Fibroblast of skin of abdomen (primary cell): Measurements from ENCODE around the gene HBEGF.

Source experiments
- DNase-seq: peaks from one replicate; pipeline ENCODE4 v3.0.0-alpha.2; 2013

Gene HBEGF

DNA sequence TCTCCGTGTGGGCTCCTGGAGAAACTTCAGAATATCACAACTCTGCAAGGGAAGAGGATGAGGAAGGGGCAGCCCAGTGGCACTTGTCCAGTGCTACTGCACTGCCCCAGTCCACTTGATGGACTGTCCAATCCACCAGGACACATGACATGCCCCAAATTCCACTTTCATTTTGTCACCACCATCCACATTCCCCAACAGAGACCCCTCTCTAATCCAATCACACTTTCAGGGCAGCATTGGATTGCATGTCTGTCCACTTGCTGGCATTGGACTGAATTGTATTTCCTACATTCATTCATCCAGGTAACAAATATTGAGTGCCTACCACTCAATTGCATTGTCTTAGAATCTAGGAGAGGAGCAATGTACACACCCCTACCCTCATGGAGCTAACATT lies 14.8 kb downstream of the HBEGF start:
- DNase-seq, result no peak

GRCh38 chr5:140329739-140330481 lies 16.5 kb downstream of the HBEGF start:
- DNase-seq, result no peak

DNA sequence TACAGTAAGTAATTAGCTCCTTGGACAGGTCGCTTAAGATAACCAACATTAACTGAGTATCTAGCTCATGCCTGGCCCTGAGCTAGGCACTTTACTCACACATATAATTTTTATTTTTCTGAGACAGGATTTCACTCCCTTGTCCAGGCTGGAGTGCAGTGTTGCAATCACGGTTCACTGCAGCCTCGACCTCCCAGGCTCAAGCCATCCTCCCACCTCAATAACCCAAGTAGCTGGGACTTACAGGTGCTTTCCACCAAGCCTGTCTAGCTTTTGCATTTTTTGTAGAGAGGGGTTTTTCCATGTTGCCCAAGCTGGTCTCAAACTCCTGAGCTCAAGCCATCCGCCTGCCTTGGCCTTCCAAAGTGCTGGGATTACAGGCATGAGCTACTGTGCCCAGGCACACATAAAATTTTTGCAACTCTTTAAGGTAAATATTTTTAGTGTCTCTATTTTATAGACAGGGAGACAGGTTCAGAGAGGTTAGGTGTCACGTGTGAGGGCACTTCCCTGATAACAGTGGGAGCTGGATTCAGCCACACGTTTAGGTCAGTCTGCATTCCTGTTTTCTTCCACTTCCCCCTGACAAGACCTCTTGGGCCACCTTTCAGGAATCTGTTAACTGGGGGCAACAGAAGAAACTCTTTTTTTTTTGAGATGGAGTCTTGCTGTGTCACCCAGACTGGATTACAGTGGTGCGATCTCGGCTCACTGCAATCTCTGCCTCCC lies 18.2 kb downstream of the HBEGF start:
- DNase-seq, result no peak

- DNase-seq, result peak; percentile 59
Measured at GRCh38 chr5:140327589-140327988, 18.8 kb downstream of the HBEGF start.

DNA sequence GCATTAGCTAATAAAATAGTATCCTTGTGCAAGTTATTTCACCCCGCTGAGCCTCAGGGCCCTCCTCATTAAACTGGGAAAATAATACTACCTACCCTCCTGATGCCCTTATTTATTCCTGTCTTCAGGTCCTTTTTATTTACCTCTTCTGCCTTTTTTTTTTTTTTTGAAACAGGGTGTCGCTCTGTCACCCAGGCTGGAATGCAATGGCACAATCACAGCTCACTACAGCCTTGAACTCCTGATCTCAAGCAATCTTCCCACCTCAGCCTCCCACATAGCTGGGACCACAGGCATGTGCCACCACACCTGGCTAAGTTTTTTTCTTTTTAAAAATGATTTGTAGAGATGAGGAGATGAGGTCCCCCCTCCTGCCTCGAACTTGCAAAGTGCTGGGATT lies 20.9 kb downstream of the HBEGF start:
- no peak for DNase-seq

DNA sequence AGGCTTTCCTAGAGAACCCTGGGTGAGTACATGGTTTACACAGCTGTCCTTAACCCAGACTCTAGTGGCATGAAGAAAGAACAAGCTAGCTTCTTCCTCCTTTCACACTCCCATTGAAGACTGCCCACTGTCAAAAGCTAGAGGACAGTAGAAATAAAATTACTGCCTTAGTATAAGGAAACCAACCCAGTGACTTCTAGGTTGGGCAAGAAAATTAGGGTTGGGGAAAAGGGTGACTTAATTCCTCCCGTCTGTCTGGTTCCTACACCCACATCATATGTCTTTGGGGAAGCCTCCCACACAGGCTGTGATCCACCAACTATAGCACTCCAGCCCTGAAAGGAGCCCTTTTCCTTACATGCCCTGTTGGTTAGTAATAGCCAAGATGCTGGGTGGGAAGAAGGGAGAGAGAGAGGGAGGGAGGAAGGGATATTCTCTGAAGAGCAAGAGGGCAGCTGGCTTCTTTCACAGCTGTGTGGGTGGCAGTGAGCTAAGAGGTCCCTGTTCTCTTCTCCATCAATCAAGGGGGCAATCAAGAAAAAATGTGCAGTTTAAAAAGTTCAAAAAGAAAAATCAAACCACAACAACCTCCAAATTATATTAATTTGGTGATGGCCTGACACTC lies 21.7 kb downstream of the HBEGF start:
- peak; percentile 88 for DNase-seq

- DNase-seq, result no peak
Measured at GRCh38 chr5:140324041-140324600, 22.3 kb downstream of the HBEGF start.

GRCh38 chr5:140322751-140323731 lies 23.4 kb downstream of the HBEGF start:
- DNase-seq, result peak; percentile 98

- no peak for DNase-seq
Measured at GRCh38 chr5:140321796-140322195, 24.6 kb downstream of the HBEGF start.

- DNase-seq, result no peak
Measured at GRCh38 chr5:140319833-140320232, 26.6 kb downstream of the HBEGF start.

DNA sequence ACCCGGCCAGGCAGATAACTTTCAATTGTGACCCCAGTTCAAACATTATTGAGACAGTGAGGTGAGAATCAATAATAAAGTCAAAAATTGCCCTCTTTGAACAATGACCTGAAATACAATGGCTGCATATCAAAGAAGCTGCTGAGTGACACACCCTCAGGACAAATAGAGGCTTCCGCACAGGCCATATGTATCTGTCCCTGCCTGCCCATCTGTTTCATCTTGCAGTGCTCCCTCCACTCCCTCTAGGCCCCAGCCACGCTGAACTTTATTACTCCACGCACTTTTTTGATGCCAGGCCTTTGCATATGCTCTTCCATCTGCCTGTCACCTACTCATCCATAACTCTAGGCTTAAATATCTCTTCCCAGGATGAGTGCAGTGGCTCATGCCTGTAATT lies 27.6 kb downstream of the HBEGF start:
- DNase-seq, result no peak

DNA sequence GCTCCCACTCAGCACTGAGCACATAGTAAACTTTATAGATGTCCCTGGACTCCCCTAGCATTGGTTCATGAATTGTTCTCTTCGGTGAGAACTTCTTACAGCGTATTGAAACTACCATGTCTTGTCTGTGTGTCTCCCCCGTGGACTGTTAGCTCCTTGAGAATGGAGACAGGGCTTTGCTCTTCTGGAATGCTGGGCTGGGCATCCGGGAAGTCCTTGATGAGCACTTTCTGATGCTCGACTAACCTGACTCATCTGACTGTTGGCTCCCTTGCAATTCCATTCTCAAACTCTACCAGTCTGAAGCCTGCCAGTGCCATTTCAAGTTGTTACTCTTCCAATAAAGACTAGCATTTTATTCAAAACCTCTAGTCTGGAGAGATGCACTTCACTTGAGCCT lies 28.5 kb downstream of the HBEGF start:
- DNase-seq, result peak; percentile 55

DNA sequence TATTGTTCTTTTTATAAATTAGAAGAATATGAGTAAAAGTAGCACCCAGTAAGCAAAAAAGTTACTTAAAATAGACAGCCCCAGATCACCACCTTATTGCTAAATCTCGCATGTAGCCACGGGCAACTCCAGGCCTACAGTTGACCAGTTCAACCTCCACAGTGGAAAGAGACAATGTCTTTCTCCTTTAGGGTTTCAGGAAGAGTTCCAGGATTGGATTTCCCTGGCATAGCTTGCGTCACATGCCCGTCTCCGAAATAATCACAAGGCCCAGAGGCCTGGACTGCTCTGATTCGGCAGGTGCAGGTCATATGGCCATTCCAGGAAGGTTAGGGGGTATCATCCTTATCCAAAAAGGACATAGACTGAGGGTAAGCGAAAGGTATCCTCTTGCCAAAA lies 33.6 kb downstream of the HBEGF start:
- no peak for DNase-seq

DNA sequence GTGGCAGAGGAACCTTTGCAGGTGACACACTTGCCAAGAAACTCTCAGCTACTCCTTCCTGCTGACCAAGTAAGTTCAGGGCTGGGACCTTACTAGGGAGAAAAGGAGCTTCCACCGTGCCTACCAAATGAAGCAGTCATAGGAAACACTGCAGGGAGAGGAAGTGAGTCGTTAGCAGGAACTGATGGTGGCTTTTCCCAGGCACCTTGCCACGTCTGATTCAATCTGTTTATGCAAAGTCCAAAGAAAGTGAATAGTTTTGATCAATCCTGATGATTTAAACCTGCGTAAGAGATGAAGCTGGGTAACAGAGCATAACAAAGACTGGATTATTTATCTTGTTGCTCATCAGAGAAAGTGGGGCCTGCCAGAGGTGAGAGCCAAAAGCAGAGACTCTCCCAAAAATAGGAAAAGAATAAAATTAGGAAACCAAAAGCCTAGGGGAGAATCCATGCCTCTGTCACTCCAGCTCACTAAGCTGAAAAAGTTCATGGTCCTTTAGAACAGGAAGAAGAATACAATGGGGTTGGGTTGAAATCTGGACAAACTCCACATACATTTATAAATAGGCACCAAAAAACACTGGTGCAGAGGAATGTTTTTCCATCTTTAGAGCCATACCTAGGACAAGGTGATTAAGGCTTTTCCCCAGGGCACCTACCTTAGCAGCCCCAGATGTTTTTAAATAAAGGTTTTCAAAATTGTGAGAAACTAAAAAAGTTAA lies 34.2 kb downstream of the HBEGF start:
- DNase-seq, result peak; percentile 88

DNA sequence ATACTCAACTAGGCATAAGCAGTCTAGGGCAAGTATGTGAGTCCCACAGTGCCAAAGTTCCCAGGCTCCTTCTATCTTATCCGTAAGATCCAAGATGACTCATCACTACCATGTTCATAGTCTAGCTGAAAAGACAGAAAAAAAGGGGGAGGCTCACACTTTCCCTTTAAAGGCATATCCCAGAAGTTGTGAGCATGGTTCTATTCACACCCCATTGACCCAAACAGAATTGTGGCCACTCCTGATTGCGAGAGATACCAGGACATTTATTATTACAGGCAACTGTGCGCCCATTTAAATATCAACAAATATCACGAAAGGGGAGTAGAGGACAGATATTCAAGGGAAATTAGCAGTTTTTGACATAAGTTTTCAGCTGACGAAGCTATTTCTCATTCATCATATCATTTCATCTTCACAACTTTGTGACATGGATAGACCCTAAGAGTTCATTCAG lies 35.4 kb downstream of the HBEGF start:
- DNase-seq, result peak; percentile 77

DNA sequence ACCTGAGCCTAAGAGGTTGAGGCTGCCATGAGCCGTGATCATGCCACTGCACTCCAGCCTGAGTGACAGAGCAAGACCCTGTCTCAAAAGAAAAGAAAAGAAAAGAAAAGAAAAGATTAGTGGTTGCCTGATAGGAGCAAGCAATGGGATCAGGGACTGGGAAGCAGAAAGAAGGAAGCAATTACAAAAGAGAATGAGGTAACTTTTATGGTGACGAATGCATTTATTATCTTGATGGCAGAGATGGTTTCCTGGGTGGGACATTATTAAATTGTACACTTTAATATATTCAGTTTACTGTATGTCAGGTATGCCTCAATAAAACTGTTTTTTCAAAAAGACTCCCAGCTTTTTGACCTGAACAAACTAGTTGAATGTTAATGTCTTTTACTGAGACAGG lies 36.0 kb downstream of the HBEGF start:
- DNase-seq, result no peak

GRCh38 chr5:140309706-140310249 lies 36.6 kb downstream of the HBEGF start:
- no peak for DNase-seq

DNA sequence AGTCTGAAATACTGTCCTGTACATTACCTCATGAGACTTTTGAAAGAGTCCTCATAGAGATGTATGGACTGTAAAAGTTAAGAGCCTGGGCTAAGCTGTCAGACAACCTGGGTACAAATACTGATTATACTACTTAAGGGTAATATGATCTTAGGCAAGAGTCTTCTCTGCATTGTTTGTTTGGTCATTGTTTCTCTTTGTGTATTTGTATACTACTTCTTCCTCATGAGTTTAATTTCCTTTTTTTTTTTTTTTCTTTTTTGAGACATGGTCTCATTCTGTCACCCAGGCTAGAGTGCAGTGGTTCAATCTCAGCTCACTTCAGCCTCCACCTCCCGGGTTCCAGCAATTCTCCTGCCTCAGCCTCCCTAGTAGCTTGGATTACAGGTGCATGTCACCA lies 40.9 kb downstream of the HBEGF start:
- no peak for DNase-seq

GRCh38 chr5:140303966-140304365 lies 42.4 kb downstream of the HBEGF start:
- no peak for DNase-seq

GRCh38 chr5:140302786-140303639 lies 43.4 kb downstream of the HBEGF start, which contains the start of gene PFDN1:
Gene PFDN1, minus strand, starts transcription at chr5:140303101. Its CDS starts 28 bp downstream, at chr5:140303073.
- DNase-seq, result peak; percentile 96
